Measurements from ENCODE around the gene CUX1.

The CUX1 gene

DNA sequence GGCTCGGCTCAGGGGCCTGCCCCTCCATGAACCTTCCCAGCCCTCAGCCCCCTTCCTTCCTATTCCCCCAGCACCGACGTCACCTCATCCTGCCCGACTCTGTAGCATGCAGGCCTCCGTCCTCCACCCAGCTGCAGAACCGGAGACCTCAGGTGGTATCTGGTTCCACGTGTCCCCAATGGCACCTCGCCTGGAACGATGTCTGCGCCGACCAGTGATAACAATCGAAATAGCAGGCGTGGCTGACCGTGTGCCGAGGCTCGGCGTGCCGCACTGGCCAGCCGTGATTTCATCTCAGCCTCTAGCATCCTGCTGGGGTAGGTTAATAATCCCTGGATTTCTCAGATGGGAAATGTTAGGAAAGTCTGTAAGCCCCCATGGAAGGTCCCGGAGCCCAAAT is 171.7 kb downstream of the CUX1 start:
- Histone ChIP-seq H3K4me3 (ENCODE audit: low read depth in 1 of 2, low read length in 2 of 2) (no peak overlapping the region), H3K27me3 (ENCODE audit: insufficient read depth, low read length, poor library complexity) (no peaks in the 10 kb centered on the region), H3K9me3 (ENCODE audit: insufficient read depth, low read length, severe bottlenecking) (no peaks in the 10 kb centered on the region), H3K79me2 (ENCODE audit: insufficient read depth, low read length) (peaks cover 82% of the 10 kb centered on the region), H2AFZ (ENCODE audit: low read depth, low read length) (no peak overlapping the region), H4K20me1 (ENCODE audit: insufficient read depth, low read length) (no peaks in the 10 kb centered on the region), H3K36me3 (ENCODE audit: insufficient read depth, low read length) (0 out of 2 replicates have a peak, but pooled peaks cover 6% of the 10 kb centered on the region), H3K4me1 (ENCODE audit: insufficient read depth, low read length) (peaks cover 99% of the 10 kb centered on the region), H3K4me2 (ENCODE audit: insufficient read depth, low read length) (no peak overlapping the region), H3K9ac (ENCODE audit: low read depth, low read length) (no peak overlapping the region), H3K27ac (ENCODE audit: low read length) (peak overlapping the region; percentile 96)
- DNase-seq (no peak), ATAC-seq (ENCODE audit: insufficient read depth, low read depth) (no peak)
- no peak for TF ChIP-seq EZH2 (IDR thresholded peaks at IDR 0.05; ENCODE audit: borderline replicate concordance, low read depth, low read length, severe bottlenecking)
- TF ChIP-seq, protein P1, sequence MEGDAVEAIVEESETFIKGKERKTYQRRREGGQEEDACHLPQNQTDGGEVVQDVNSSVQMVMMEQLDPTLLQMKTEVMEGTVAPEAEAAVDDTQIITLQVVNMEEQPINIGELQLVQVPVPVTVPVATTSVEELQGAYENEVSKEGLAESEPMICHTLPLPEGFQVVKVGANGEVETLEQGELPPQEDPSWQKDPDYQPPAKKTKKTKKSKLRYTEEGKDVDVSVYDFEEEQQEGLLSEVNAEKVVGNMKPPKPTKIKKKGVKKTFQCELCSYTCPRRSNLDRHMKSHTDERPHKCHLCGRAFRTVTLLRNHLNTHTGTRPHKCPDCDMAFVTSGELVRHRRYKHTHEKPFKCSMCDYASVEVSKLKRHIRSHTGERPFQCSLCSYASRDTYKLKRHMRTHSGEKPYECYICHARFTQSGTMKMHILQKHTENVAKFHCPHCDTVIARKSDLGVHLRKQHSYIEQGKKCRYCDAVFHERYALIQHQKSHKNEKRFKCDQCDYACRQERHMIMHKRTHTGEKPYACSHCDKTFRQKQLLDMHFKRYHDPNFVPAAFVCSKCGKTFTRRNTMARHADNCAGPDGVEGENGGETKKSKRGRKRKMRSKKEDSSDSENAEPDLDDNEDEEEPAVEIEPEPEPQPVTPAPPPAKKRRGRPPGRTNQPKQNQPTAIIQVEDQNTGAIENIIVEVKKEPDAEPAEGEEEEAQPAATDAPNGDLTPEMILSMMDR (IDR thresholded peaks at IDR 0.05; ENCODE audit: borderline replicate concordance, extremely low read depth, low read length, poor library complexity, severe bottlenecking) = no peak

DNA sequence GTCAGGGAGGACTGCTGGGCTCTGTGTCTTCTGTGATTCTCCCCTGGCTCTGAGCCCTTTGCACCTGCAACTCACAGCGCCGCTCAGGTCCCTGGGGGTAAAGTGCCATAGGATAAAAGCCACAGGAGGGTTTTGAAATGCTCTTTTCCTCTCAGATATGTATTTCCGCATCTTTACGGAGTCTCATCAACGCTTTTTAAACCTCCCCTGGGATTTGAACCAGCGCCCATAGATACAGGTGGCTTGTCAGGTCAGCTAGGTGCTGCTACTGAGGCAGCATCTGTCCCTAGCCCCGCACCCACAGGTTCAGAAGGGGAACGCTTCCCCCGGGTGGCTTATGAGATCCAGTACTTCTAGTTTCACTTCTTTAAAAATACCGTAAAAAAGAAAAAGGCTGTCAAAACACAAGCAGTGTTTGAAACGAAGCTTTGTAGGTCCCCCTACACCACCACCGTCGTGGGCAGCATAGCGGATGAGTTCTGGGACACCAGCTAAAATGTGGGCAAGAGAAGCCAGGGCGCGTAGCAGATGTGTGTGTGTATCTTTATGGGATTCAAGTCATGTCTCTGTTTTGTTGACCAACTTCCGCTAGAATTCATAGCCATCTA is 173.5 kb downstream of the CUX1 start:
- H2AFZ ChIP-seq (ENCODE audit: low read depth, low read length) = no peak overlapping the region
- peaks cover 79% of the 10 kb centered on the region for H3K79me2 ChIP-seq (ENCODE audit: insufficient read depth, low read length)
- H3K9ac ChIP-seq (ENCODE audit: low read depth, low read length) = peak overlapping the region; percentile 51
- DNase-seq (peak; percentile 85), ATAC-seq (ENCODE audit: insufficient read depth, low read depth) (peak; percentile 73)
- peaks cover 99% of the 10 kb centered on the region for H3K4me1 ChIP-seq (ENCODE audit: insufficient read depth, low read length)
- TF ChIP-seq, protein P1 (IDR thresholded peaks at IDR 0.05; ENCODE audit: borderline replicate concordance, extremely low read depth, low read length, poor library complexity, severe bottlenecking) = peak; percentile 47
- TF ChIP-seq EZH2 (IDR thresholded peaks at IDR 0.05; ENCODE audit: borderline replicate concordance, low read depth, low read length, severe bottlenecking) = no peak
- H3K36me3 ChIP-seq (ENCODE audit: insufficient read depth, low read length) = 0 out of 2 replicates have a peak, but pooled peaks cover 6% of the 10 kb centered on the region
- H3K27me3 ChIP-seq (ENCODE audit: insufficient read depth, low read length, poor library complexity) = no peaks in the 10 kb centered on the region
- peak overlapping the region; percentile 96 for H3K27ac ChIP-seq (ENCODE audit: low read length)
- no peaks in the 10 kb centered on the region for H4K20me1 ChIP-seq (ENCODE audit: insufficient read depth, low read length)
- H3K4me3 ChIP-seq (ENCODE audit: low read depth in 1 of 2, low read length in 2 of 2) = peak overlapping the region in 1 of 2 experiments; percentile 38; a peak in 2 of 4 replicates
- no peaks in the 10 kb centered on the region for H3K9me3 ChIP-seq (ENCODE audit: insufficient read depth, low read length, severe bottlenecking)
- H3K4me2 ChIP-seq (ENCODE audit: insufficient read depth, low read length) = peak overlapping the region; percentile 59

DNA sequence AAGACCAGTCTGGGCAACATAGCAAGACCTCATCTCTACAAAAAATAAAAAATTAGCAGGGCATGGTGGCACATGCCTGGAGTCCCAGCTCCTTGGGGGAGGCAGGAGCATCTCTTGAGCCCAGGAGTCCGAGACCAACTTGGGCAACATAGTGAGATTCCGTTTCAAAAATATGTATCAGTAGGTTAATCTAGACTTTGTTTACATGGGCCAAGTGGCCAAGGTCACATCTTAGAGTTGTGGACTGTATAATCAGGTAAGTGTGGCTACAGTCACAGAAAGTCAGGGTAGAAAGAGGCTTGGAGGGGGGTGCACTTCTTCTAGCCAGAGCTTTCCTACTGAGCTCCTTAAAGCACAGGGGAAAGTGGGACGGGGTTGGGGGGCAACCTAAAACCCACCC is 174.4 kb downstream of the CUX1 start:
- TF ChIP-seq, protein P1 (IDR thresholded peaks at IDR 0.05; ENCODE audit: borderline replicate concordance, extremely low read depth, low read length, poor library complexity, severe bottlenecking) = no peak
- TF ChIP-seq EZH2 (IDR thresholded peaks at IDR 0.05; ENCODE audit: borderline replicate concordance, low read depth, low read length, severe bottlenecking) = no peak
- Histone ChIP-seq H3K4me1 (ENCODE audit: insufficient read depth, low read length) (peaks cover 99% of the 10 kb centered on the region), H3K9me3 (ENCODE audit: insufficient read depth, low read length, severe bottlenecking) (no peaks in the 10 kb centered on the region), H3K9ac (ENCODE audit: low read depth, low read length) (peak overlapping the region; percentile 51), H3K79me2 (ENCODE audit: insufficient read depth, low read length) (peaks cover 79% of the 10 kb centered on the region), H3K27ac (ENCODE audit: low read length) (peak overlapping the region; percentile 96), H3K4me2 (ENCODE audit: insufficient read depth, low read length) (no peak overlapping the region; the same call in 1 of the 2 replicates), H3K4me3 (ENCODE audit: low read depth in 1 of 2, low read length in 2 of 2) (no peak overlapping the region), H2AFZ (ENCODE audit: low read depth, low read length) (no peak overlapping the region), H3K36me3 (ENCODE audit: insufficient read depth, low read length) (peaks cover 8% of the 10 kb centered on the region; the same call in 1 of the 2 replicates), H3K27me3 (ENCODE audit: insufficient read depth, low read length, poor library complexity) (no peaks in the 10 kb centered on the region), H4K20me1 (ENCODE audit: insufficient read depth, low read length) (no peaks in the 10 kb centered on the region)
- DNase-seq (no peak), ATAC-seq (ENCODE audit: insufficient read depth, low read depth) (no peak)
